ENCODE measurements around the gene EXOC3L4.

DNA sequence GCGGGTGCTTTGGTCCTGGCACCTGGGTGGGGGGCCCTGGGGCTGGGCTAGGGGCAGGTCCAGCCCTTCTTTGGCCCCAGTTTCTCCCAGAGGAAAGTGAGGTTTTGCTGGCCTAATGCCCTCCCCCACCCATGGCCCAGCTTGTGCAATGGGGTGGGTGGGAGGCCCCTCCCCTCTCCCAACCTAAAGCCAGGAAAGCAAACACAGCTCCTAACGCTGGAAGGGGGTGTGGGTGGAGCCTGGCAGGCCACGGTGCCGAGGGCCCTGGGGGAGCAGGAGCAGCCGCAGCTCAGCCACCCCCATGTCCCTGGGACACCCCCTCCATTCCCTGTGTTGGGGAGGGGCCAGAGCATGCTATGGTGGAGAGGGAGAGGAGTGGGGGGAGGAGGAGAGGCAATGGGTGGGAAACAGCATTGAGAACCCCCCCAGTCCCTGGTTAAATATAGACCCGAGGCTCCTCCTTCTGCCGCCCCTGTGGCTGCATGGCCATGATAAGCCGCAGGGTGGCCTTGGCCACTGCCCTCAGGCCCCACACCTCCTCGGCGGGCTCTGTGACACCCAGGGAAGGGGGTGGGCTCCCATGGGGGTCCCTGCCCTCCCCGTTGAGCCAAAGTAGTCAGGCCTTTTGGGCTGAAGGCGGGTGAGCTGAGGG is 4.7 kb downstream of the EXOC3L4 start:
- TF ChIP-seq, protein P1, sequence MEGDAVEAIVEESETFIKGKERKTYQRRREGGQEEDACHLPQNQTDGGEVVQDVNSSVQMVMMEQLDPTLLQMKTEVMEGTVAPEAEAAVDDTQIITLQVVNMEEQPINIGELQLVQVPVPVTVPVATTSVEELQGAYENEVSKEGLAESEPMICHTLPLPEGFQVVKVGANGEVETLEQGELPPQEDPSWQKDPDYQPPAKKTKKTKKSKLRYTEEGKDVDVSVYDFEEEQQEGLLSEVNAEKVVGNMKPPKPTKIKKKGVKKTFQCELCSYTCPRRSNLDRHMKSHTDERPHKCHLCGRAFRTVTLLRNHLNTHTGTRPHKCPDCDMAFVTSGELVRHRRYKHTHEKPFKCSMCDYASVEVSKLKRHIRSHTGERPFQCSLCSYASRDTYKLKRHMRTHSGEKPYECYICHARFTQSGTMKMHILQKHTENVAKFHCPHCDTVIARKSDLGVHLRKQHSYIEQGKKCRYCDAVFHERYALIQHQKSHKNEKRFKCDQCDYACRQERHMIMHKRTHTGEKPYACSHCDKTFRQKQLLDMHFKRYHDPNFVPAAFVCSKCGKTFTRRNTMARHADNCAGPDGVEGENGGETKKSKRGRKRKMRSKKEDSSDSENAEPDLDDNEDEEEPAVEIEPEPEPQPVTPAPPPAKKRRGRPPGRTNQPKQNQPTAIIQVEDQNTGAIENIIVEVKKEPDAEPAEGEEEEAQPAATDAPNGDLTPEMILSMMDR (IDR thresholded peaks at IDR 0.05), result no peak
- no peak for TF ChIP-seq EP300 (IDR thresholded peaks at IDR 0.05)
- no peak for TF ChIP-seq POLR2A (IDR thresholded peaks at IDR 0.05)
